ENCODE measurements around the gene PRPF6.

The PRPF6 gene

DNA sequence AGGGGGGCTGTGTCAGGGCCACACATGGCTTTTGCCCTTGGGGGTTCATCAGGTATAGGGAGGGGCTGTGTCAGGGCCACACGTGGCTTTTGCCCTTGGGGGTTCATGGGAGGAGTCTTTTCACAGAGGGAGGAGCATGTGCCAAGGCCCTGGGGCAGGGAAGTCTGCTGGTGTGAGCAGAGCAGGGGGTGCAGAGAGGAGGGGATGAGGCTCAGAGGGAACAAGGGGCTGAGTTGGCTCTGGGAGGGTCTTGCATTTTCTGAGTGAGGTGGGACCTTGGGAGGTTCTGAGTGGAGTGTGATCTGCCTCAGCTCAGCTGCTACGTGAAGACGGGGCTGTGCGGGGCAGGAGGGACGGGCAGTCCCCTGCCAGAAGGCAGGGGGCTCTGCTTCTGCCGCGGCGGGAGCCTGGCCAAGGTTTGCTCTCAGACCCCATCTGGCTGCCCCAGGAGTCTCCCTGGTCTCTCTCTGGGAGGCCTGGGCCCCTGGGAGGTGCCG is 74.5 kb downstream of the PRPF6 start:
- H3K27ac ChIP-seq, result peak overlapping the region in 1 of 2 donors; percentile 74
- TF ChIP-seq, protein P1, sequence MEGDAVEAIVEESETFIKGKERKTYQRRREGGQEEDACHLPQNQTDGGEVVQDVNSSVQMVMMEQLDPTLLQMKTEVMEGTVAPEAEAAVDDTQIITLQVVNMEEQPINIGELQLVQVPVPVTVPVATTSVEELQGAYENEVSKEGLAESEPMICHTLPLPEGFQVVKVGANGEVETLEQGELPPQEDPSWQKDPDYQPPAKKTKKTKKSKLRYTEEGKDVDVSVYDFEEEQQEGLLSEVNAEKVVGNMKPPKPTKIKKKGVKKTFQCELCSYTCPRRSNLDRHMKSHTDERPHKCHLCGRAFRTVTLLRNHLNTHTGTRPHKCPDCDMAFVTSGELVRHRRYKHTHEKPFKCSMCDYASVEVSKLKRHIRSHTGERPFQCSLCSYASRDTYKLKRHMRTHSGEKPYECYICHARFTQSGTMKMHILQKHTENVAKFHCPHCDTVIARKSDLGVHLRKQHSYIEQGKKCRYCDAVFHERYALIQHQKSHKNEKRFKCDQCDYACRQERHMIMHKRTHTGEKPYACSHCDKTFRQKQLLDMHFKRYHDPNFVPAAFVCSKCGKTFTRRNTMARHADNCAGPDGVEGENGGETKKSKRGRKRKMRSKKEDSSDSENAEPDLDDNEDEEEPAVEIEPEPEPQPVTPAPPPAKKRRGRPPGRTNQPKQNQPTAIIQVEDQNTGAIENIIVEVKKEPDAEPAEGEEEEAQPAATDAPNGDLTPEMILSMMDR (IDR thresholded peaks at IDR 0.05), result no peak
- no peak for DNase-seq (ENCODE audit: low spot score)
- H3K4me3 ChIP-seq, result no peak overlapping the region

DNA sequence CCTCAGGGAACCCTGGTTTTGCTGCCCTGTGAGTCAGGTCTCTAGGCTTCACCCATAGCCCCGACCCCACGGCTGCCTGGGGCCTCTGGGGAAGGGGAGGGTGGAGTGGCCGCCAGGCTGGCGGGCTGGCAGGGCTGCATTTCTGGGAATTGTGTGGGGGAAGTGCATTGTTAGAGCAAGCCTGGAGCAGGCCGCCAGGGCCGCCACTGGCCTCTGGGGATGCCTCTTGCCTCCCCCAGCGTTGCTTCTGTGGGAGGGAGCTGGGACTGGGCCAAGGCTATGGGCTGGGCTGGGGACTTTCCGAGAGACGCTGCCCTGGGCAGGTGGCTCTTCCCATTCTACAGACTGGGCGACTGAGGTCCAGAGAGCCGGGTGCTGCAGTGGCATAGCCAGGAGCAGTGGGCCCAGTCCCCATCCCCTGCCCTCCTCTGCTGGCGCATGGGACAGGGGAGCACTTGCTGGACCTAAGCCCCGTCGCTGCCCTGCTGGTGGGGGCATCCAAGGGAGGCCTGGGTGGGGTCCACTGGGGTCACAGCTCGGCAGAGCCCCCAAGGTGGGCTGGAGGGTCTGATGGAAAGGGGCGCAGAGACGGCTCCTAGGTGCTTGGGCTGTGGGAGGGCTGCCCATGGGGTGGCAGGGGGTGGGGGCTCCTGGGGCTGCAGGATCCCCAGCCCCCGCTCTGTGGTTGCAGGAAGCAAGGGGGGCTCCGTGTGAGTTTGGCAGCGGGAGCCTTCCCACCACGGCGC is 75.1 kb downstream of the PRPF6 start:
- no peak for DNase-seq (ENCODE audit: low spot score)
- H3K4me3 ChIP-seq, result no peak overlapping the region
- peak overlapping the region in 1 of 2 donors; percentile 74 for H3K27ac ChIP-seq
- TF ChIP-seq, protein P1 (IDR thresholded peaks at IDR 0.05), result no peak

DNA sequence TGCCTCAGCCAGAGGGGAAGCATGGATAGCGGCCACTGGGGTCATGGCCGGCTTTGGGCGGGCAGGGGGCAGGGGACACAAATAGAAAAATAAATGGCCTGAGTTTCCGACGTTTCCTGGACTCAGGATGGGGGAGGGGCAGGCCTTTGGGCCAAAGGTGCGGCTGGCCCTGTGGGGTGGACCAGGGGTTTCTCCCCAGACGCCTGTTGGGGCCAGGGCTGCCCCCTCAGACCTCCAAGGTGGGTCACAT is 75.6 kb downstream of the PRPF6 start:
- DNase-seq (ENCODE audit: low spot score), result no peak
- Histone ChIP-seq H3K4me3 (peak overlapping the region; percentile 6), H3K27ac (peak overlapping the region in 1 of 2 donors; percentile 74)
- TF ChIP-seq, protein P1 (IDR thresholded peaks at IDR 0.05), result no peak

DNA sequence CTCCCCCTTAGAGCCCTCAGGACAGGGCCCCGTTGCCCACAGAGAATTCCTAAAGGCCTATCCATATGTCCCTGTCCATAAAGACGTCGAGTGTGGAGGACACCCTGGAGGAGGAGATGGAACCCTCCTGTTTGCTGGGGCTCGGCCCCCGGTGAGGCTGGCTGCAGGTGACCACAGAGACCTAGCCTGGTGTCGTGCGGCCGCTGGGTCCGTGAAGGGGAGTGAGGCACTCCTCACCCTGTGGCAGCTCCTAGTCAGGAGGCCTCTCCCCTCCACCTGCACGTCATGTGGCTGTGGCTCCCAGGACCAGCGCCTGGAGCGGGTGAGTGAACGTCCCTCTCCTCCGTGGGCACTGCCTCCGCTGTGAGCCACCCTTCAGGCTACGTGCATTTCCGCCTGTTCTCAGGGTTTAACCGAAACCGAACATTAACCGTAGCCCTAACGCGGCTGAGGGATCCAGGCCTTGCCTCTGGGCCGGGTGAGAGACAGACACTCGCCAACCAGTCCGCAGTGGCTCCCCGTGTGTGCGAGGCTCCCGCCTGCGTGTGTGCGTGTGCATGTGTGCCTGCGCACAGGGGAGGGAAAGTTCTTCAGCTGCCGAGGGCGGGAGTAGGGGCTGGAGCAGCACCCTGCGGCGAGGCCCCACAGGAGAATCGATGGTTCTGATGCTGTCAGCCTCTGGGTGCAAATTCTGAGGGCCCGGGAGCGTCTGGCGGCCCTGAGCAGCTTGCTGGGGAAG is 76.1 kb downstream of the PRPF6 start:
- TF ChIP-seq, protein P1 (IDR thresholded peaks at IDR 0.05), result no peak
- H3K27ac ChIP-seq, result peak overlapping the region in 1 of 2 donors; percentile 74
- no peak for DNase-seq (ENCODE audit: low spot score)
- peak overlapping the region; percentile 6 for H3K4me3 ChIP-seq

DNA sequence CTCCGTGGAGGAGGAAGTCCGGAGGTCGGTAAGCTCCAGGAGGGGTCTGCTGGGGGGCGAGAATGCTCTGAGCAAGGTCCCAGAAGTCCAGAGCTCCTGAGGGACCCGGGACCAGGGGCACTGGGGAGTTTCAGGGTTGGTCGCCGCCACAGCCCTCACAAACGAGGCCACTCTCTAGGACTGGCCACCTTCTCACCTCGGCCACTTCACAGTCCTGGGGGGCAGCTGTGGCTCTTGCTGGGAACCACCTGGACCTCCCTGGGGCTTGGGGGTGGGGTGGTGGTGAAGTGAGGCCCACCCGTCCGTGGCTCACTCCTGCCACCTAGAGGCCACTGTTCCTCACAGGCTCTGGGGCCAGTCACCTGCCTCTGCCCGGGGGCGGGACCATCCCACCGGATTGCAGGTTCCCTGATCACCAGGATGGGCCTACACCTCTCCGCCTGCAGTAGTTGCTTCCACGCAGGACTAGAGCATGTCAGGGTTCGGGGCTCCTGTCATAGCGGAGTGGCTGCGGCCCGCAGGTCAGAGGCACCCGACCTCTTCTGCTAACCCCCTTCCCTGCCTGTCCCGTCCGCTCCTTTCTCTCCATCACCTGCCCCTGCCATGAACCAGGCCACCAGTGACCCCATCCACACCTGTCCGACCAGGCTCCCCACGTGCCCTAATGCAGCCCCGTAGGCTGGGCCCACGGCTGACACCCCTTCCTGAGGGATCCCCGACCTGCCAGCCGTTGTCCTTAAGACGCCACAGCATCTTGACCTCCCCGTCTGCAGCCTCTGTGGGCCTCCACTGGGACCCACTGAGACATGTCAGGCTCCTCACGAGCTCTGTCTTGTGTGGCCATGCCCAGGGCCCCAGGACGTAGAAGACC is 76.9 kb downstream of the PRPF6 start:
- H3K4me3 ChIP-seq, result peak overlapping the region; percentile 6
- DNase-seq (ENCODE audit: low spot score), result no peak
- H3K27ac ChIP-seq, result peak overlapping the region in 1 of 2 donors; percentile 74
- TF ChIP-seq, protein P1 (IDR thresholded peaks at IDR 0.05), result peak; percentile 66

DNA sequence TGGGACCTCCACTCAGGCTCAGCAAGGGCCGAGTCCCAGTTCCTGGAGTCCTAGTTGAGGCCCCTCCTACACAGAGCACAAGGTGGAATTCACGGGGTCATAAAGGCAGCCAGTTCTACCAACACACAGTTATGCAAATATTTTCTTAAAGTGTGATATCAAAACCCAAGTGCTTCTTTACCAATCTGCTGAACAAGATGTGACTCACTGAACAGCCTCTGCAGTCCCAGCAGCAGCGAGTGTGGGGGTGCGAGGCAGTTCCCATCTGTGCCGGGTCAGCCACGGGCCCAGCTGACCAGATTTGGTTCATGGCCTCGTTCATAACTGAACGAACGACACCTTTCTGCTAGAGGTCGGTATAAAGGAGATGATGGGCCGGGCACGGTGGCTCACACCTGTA is 77.6 kb downstream of the PRPF6 start:
- H3K4me3 ChIP-seq, result no peak overlapping the region
- H3K27ac ChIP-seq, result no peak overlapping the region
- DNase-seq (ENCODE audit: low spot score), result no peak

More for the DNA sequence above, 77.6 kb downstream of the PRPF6 start:
- TF ChIP-seq, protein P1 (IDR thresholded peaks at IDR 0.05), result no peak
